ENCODE results near the gene IQGAP2. TPM values are rescaled to one million over a fixed set of nuclear protein-coding genes. Genes with fewer than 3 reads are reported as not detected.

The IQGAP2 gene
- total RNA-seq, 1 experiment from 2014 or later = not detected

- H3K9me2 ChIP-seq (replicated peaks; ENCODE audit: low read length) = no peaks in the 10 kb centered on the region
- intact Hi-C loops (cut with micrococcal nuclease) = no loop called here
- no peaks in the 10 kb centered on the region for H4K20me1 ChIP-seq (ENCODE audit: low read length)
- ATAC-seq = no peak
- H3K79me2 ChIP-seq (ENCODE audit: low read length) = no peaks in the 10 kb centered on the region
- BruUV-seq (replicated peaks) = TSS peak; percentile 30
- H3K4me2 ChIP-seq (ENCODE audit: low read length) = peak overlapping the region; percentile 10; the same call in 1 of the 2 replicates
- H3K9me3 ChIP-seq (ENCODE audit: low read length) = no peaks in the 10 kb centered on the region
- no peak for DNase-seq
- peak overlapping the region; percentile 31 for H3K27ac ChIP-seq (ENCODE audit: low read length)
- H2AFZ ChIP-seq (ENCODE audit: low read length) = peak overlapping the region; percentile 37; the same call in 1 of the 2 replicates
- ChIA-PET POLR2A (ENCODE audit: unreplicated experiment) (no interaction called here), CTCF (no interaction called here)
- H3F3A ChIP-seq (ENCODE audit: low read length, unreplicated experiment) = no peaks in the 10 kb centered on the region
- H3K27me3 ChIP-seq (ENCODE audit: low read length) = no peaks in the 10 kb centered on the region
- TF ChIP-seq EZH2 (IDR thresholded peaks at IDR 0.05; ENCODE audit: low read length, unreplicated experiment) (no peak), CTCF (conservative IDR thresholded peaks at IDR 0.05; ENCODE audit: low read depth, low read length) (no peak), EZH2phosphoT487 (IDR thresholded peaks at IDR 0.05; ENCODE audit: borderline replicate concordance, low read length) (no peak)
- H3K4me1 ChIP-seq (ENCODE audit: insufficient read depth, low read length) = peaks cover 39% of the 10 kb centered on the region
- no peaks in the 10 kb centered on the region for H3K36me3 ChIP-seq (ENCODE audit: low read depth, low read length)
- H3K9ac ChIP-seq (ENCODE audit: low read length) = no peak overlapping the region
- H3K4me3 ChIP-seq (ENCODE audit: low read length) = no peak overlapping the region
Measured at GRCh38 chr5:76691467-76692273, 288.6 kb downstream of the IQGAP2 start.

GRCh38 chr5:76692274-76692540 lies 289.1 kb downstream of the IQGAP2 start:
- intact Hi-C loops (cut with micrococcal nuclease) = no loop called here
- H3K27me3 ChIP-seq (ENCODE audit: low read length) = no peaks in the 10 kb centered on the region
- no peak for TF ChIP-seq EZH2phosphoT487 (IDR thresholded peaks at IDR 0.05; ENCODE audit: borderline replicate concordance, low read length)
- no peak for TF ChIP-seq CTCF (conservative IDR thresholded peaks at IDR 0.05; ENCODE audit: low read depth, low read length)
- no peak for TF ChIP-seq EZH2 (IDR thresholded peaks at IDR 0.05; ENCODE audit: low read length, unreplicated experiment)
- no peak overlapping the region for H3K4me3 ChIP-seq (ENCODE audit: low read length)
- no peaks in the 10 kb centered on the region for H3K79me2 ChIP-seq (ENCODE audit: low read length)
- ATAC-seq (no peak), DNase-seq (no peak)
- H2AFZ ChIP-seq (ENCODE audit: low read length) = no peak overlapping the region
- no peaks in the 10 kb centered on the region for H3K9me3 ChIP-seq (ENCODE audit: low read length)
- POLR2A ChIA-PET (ENCODE audit: unreplicated experiment) = no interaction called here
- H4K20me1 ChIP-seq (ENCODE audit: low read length) = no peaks in the 10 kb centered on the region
- H3K9me2 ChIP-seq (replicated peaks; ENCODE audit: low read length) = no peaks in the 10 kb centered on the region
- no peaks in the 10 kb centered on the region for H3F3A ChIP-seq (ENCODE audit: low read length, unreplicated experiment)
- BruUV-seq (replicated peaks) = no TSS peak
- H3K36me3 ChIP-seq (ENCODE audit: low read depth, low read length) = no peaks in the 10 kb centered on the region
- CTCF ChIA-PET = no interaction called here
- H3K9ac ChIP-seq (ENCODE audit: low read length) = no peak overlapping the region
- H3K4me1 ChIP-seq (ENCODE audit: insufficient read depth, low read length) = peaks cover 39% of the 10 kb centered on the region
- H3K4me2 ChIP-seq (ENCODE audit: low read length) = no peak overlapping the region
- H3K27ac ChIP-seq (ENCODE audit: low read length) = 0 out of 2 replicates have a peak overlapping the region, but pooled peaks have one; percentile 31

GRCh38 chr5:76692651-76693050 lies 289.6 kb downstream of the IQGAP2 start:
- CTCF ChIA-PET = no interaction called here

More at GRCh38 chr5:76692651-76693050, 289.6 kb downstream of the IQGAP2 start:
- DNase-seq (no peak), ATAC-seq (no peak)
- Histone ChIP-seq H3K4me2 (ENCODE audit: low read length) (no peak overlapping the region), H4K20me1 (ENCODE audit: low read length) (no peaks in the 10 kb centered on the region), H3K36me3 (ENCODE audit: low read depth, low read length) (no peaks in the 10 kb centered on the region), H3K4me3 (ENCODE audit: low read length) (no peak overlapping the region), H3F3A (ENCODE audit: low read length, unreplicated experiment) (no peaks in the 10 kb centered on the region), H3K79me2 (ENCODE audit: low read length) (no peaks in the 10 kb centered on the region), H3K9me2 (replicated peaks; ENCODE audit: low read length) (no peaks in the 10 kb centered on the region), H2AFZ (ENCODE audit: low read length) (no peak overlapping the region), H3K9me3 (ENCODE audit: low read length) (no peaks in the 10 kb centered on the region), H3K27ac (ENCODE audit: low read length) (no peak overlapping the region), H3K4me1 (ENCODE audit: insufficient read depth, low read length) (peaks cover 39% of the 10 kb centered on the region), H3K27me3 (ENCODE audit: low read length) (no peaks in the 10 kb centered on the region), H3K9ac (ENCODE audit: low read length) (no peak overlapping the region)
- intact Hi-C loops (cut with micrococcal nuclease) = no loop called here
- no TSS peak for BruUV-seq (replicated peaks)
- POLR2A ChIA-PET (ENCODE audit: unreplicated experiment) = no interaction called here
- no peak for TF ChIP-seq EZH2 (IDR thresholded peaks at IDR 0.05; ENCODE audit: low read length, unreplicated experiment)
- TF ChIP-seq EZH2phosphoT487 (IDR thresholded peaks at IDR 0.05; ENCODE audit: borderline replicate concordance, low read length) = no peak
- no peak for TF ChIP-seq CTCF (conservative IDR thresholded peaks at IDR 0.05; ENCODE audit: low read depth, low read length)

All from PC-3 (cell line).